Endothelial cell of umbilical vein (primary cell): Measurements from ENCODE around the gene SORL1. TPM values are rescaled to one million over a fixed set of nuclear protein-coding genes. Genes with fewer than 3 reads are reported as not detected.

Experiments used
- BruUV-seq: library from RNA; stranded (reverse); fragments of 400-500 nt; replicated peaks from 2 replicates; lab custom pipeline; 2021; lab: Mats Ljungman, UMichigan
- CTCF ChIA-PET: fragments of 300-600, 350-600 bp; sonication (Branson Sonifier 250); formaldehyde crosslinking; loops from one replicate; lab custom pipeline; 2021; ENCODE audit warnings: antibody characterized with exemption, inconsistent platforms; lab: Charles Lee
- POLR2A ChIA-PET: fragments of 300-600, 350-600 bp; sonication (Branson Sonifier 250); formaldehyde crosslinking; loops from one replicate; lab custom pipeline; 2021; ENCODE audit warnings: antibody characterized with exemption, inconsistent platforms; lab: Charles Lee
- DNase-seq: peaks from one replicate; pipeline ENCODE4 v3.0.0-alpha.2; 2011; ENCODE audit warnings: low read depth, low spot score
- FAIRE-seq: peaks from 2 replicates; lab custom pipeline; 2011; peaks lifted over from hg19 to GRCh38; lab: Jason Lieb, UNC
- H2AFZ ChIP-seq: 2 replicates; pipeline ENCODE4 v1.6.0; 2012; ENCODE audit warnings: low read depth, low read length, control low read depth, inconsistent platforms
- H3K27ac ChIP-seq: 2 replicates; pipeline ENCODE4 v1.5.1; 2011; ENCODE audit warnings: low read depth, mild to moderate bottlenecking, control low read depth, low read length, moderate library complexity; ENCODE audit not compliant: insufficient read depth
- H3K27me3 ChIP-seq, 2 experiments: 2 replicates each; pipeline versions ENCODE4 v1.6.0 to v1.6.1; 2011; ENCODE audit warnings: low read length in 2 of 2, mixed read lengths in 1 of 2; ENCODE audit not compliant: control insufficient read depth in 2 of 2, insufficient read depth in 2 of 2
- H3K36me3 ChIP-seq, 2 experiments: 2 replicates in 1 of 2; 3 replicates in 1 of 2; pipeline ENCODE4 v1.5.1; 2011; ENCODE audit warnings: low read length in 2 of 2, mild to moderate bottlenecking in 1 of 2, moderate library complexity in 1 of 2; ENCODE audit not compliant: control insufficient read depth in 2 of 2, insufficient read depth in 2 of 2; ENCODE audit errors: extremely low read depth in 1 of 2
- H3K4me1 ChIP-seq: 3 replicates; pipeline ENCODE4 v1.5.1; 2011; ENCODE audit warnings: mild to moderate bottlenecking, low read length; ENCODE audit not compliant: control insufficient read depth, insufficient read depth; ENCODE audit errors: extremely low read depth
- H3K4me2 ChIP-seq: 2 replicates; pipeline ENCODE4 v1.6.1; 2011; ENCODE audit warnings: low read length, control low read depth, mixed read lengths; ENCODE audit not compliant: insufficient read depth
- H3K4me3 ChIP-seq, 3 experiments: fragments of 200-600 bp in 1 of 3; sonication (generic), shearing (Covaris generic) in 1 of 3; replicated peaks in 1 of 3; 2 replicates each; pipeline ENCODE4 v1.5.1; 2011 to 2016; ENCODE audit warnings: control low read depth in 3 of 3, low read length in 3 of 3, mild to moderate bottlenecking in 2 of 3, inconsistent platforms in 1 of 3, low read depth in 1 of 3, moderate library complexity in 1 of 3; ENCODE audit not compliant: insufficient read depth in 1 of 3
- H3K79me2 ChIP-seq: 2 replicates; pipeline ENCODE4 v1.6.0; 2012; ENCODE audit warnings: low read length, inconsistent platforms; ENCODE audit not compliant: control insufficient read depth, insufficient read depth
- H3K9ac ChIP-seq: replicated peaks from 2 replicates; pipeline ENCODE3; 2011; ENCODE audit warnings: low read length, control low read depth; ENCODE audit not compliant: insufficient read depth; ENCODE audit errors: extremely low read depth
- H3K9me1 ChIP-seq: replicated peaks from 3 replicates; pipeline ENCODE4 v1.6.0; 2011; ENCODE audit warnings: mild to moderate bottlenecking, low read length; ENCODE audit not compliant: control insufficient read depth, insufficient read depth; ENCODE audit errors: extremely low read depth
- H3K9me3 ChIP-seq: replicated peaks from 2 replicates; pipeline ENCODE4 v1.5.1; 2012; ENCODE audit warnings: low read length, inconsistent platforms; ENCODE audit not compliant: control insufficient read depth, insufficient read depth
- H4K20me1 ChIP-seq: replicated peaks from 2 replicates; pipeline ENCODE3; 2011; ENCODE audit warnings: mild to moderate bottlenecking, low read length; ENCODE audit not compliant: control insufficient read depth, insufficient read depth; ENCODE audit errors: extremely low read depth
- CTCF ChIP-seq, 2 donors: IDR thresholded peaks; 1 replicate in 1 of 2; 2 replicates in 1 of 2; pipeline ENCODE4 v1.5.1; 2011; ENCODE audit warnings: low read length in 2 of 2, mild to moderate bottlenecking in 2 of 2, moderate library complexity in 2 of 2, control low read depth in 1 of 2, inconsistent platforms in 1 of 2, low read depth in 1 of 2; ENCODE audit not compliant: insufficient read depth in 1 of 2; ENCODE audit errors: extremely low read depth in 1 of 2
- EZH2 ChIP-seq: IDR thresholded peaks from 2 replicates; pipeline ENCODE4 v1.6.1; 2012; ENCODE audit warnings: borderline replicate concordance, low read depth, mild to moderate bottlenecking, moderate library complexity, low read length, inconsistent platforms; ENCODE audit not compliant: severe bottlenecking
- FOS ChIP-seq: IDR thresholded peaks from 2 replicates; pipeline ENCODE4 v1.6.1; 2011; ENCODE audit warnings: mild to moderate bottlenecking, low read length, moderate library complexity, borderline replicate concordance; ENCODE audit not compliant: insufficient read depth
- GATA2 ChIP-seq: IDR thresholded peaks from 2 replicates; pipeline ENCODE4 v1.7.0; 2011; ENCODE audit warnings: low read depth, mild to moderate bottlenecking, moderate library complexity, mixed read lengths, low read length; ENCODE audit not compliant: insufficient read length, insufficient read depth
- JUN ChIP-seq: IDR thresholded peaks from 2 replicates; pipeline ENCODE4 v1.6.1; 2011; ENCODE audit warnings: borderline replicate concordance, low read depth; ENCODE audit not compliant: insufficient read length, insufficient read depth
- MAX ChIP-seq: IDR thresholded peaks from 2 replicates; pipeline ENCODE4 v1.6.1; 2011; ENCODE audit not compliant: insufficient read depth, insufficient read length
- MYC ChIP-seq: IDR thresholded peaks from one replicate; pipeline ENCODE4 v1.6.1; 2011; ENCODE audit warnings: mild to moderate bottlenecking, low read depth, low read length
- POLR2A ChIP-seq: IDR thresholded peaks from 2 replicates; pipeline ENCODE4 v1.6.1; 2012; ENCODE audit warnings: low read depth, mild to moderate bottlenecking, control low read depth, low read length
- POLR2AphosphoS5 ChIP-seq: IDR thresholded peaks from 2 replicates; pipeline ENCODE4 v1.6.1; 2012; ENCODE audit warnings: low read depth, mild to moderate bottlenecking, control low read depth, low read length, moderate library complexity; ENCODE audit not compliant: insufficient read depth
- dilution Hi-C: fragments of 300-500 bp; cut with MboI; formaldehyde crosslinking; loops from one replicate; pipeline ENCODE4 v1.15.0; 2019; ENCODE audit warnings: low sequenced_read_pairs; ENCODE audit not compliant: extremely low pct_ligation_motif_present
- intact Hi-C: fragments of 100-400 bp; cut with micrococcal nuclease; formaldehyde crosslinking; loops from one replicate; pipeline ENCODE4 v1.10.0; 2022
- polyA plus RNA-seq, 4 experiments: library from polyadenylated mRNA; depleted of rRNA in 3 of 4; stranded (reverse) in 3 of 4; unstranded in 1 of 4; fragments of >200 nt; gene quantifications; 2 replicates each; pipeline versions ENCODE4 v1.2.1 to v1.2.3, GENCODE V29; 2011 to 2012; ENCODE audit warnings: missing spikeins in 1 of 4
- total RNA-seq: library from RNA; stranded (reverse); gene quantifications from 2 replicates; pipeline ENCODE4 v1.2.3, GENCODE V29; 2021

Gene SORL1
- total and polyA plus RNA-seq, 2 donors (not counting 3 experiments of a cell fraction or from before 2014, with no cell fraction given) = 0.17 to 0.31 TPM

GRCh38 chr11:121448431-121448941 is 3.6 kb upstream of the SORL1 start:
- Histone ChIP-seq H3K9ac (no peak overlapping the region), H3K4me2 (no peak overlapping the region), H4K20me1 (no peaks in the 10 kb centered on the region), H3K79me2 (no peaks in the 10 kb centered on the region), H3K36me3 (no peaks in the 10 kb centered on the region), H3K9me1 (no peaks in the 10 kb centered on the region), H3K9me3 (no peaks in the 10 kb centered on the region), H3K4me3 (no peak overlapping the region), H3K27me3 (peaks cover 28 to 32% of the 10 kb centered on the region in 2 experiments), H2AFZ (no peak overlapping the region), H3K27ac (no peak overlapping the region), H3K4me1 (no peaks in the 10 kb centered on the region)
- no peak for DNase-seq
- TF ChIP-seq POLR2AphosphoS5 (no peak), EZH2 (no peak), POLR2A (no peak), MYC (no peak)
- intact Hi-C loops (no loop called here), dilution Hi-C loops (no loop called here)
- FAIRE-seq = no peak
- ChIA-PET CTCF (no interaction called here), POLR2A (no interaction called here)
- BruUV-seq = no TSS peak

GRCh38 chr11:121449123-121449522 is 3.0 kb upstream of the SORL1 start:
- H2AFZ ChIP-seq = no peak overlapping the region
- H3K9me3 ChIP-seq = no peaks in the 10 kb centered on the region
- H3K4me1 ChIP-seq = no peaks in the 10 kb centered on the region
- ChIA-PET POLR2A (no interaction called here), CTCF (interaction anchor here (1.2 kb wide), 1 partner anchor 142 kb away, joined by 3 read pairs; no protein-coding TSS in a partner anchor)
- no peak overlapping the region for H3K4me2 ChIP-seq
- peaks cover 34 to 39% of the 10 kb centered on the region in 2 experiments for H3K27me3 ChIP-seq
- no peaks in the 10 kb centered on the region for H3K9me1 ChIP-seq
- no peaks in the 10 kb centered on the region for H3K79me2 ChIP-seq
- TF ChIP-seq MYC = no peak
- TF ChIP-seq MAX = no peak
- TF ChIP-seq CTCF (IDR thresholded peaks at IDR 0.05; ENCODE audit: extremely low read depth in 1 of 2, insufficient read depth in 1 of 2, low read depth in 1 of 2, low read length in 2 of 2) = no peak
- no peak for TF ChIP-seq EZH2
- no peak for TF ChIP-seq FOS
- TF ChIP-seq POLR2A = no peak
- TF ChIP-seq JUN = no peak
- TF ChIP-seq GATA2 = no peak
- no peak for TF ChIP-seq POLR2AphosphoS5
- FAIRE-seq = no peak
- intact Hi-C loops = no loop called here
- no TSS peak for BruUV-seq
- H3K9ac ChIP-seq = no peak overlapping the region
- H3K27ac ChIP-seq = no peak overlapping the region
- H4K20me1 ChIP-seq = no peaks in the 10 kb centered on the region
- H3K36me3 ChIP-seq = no peaks in the 10 kb centered on the region
- H3K4me3 ChIP-seq = no peak overlapping the region
- no peak for DNase-seq
- dilution Hi-C loops = no loop called here
